ENCODE data around the gene SAP30BP.

The SAP30BP gene

DNA sequence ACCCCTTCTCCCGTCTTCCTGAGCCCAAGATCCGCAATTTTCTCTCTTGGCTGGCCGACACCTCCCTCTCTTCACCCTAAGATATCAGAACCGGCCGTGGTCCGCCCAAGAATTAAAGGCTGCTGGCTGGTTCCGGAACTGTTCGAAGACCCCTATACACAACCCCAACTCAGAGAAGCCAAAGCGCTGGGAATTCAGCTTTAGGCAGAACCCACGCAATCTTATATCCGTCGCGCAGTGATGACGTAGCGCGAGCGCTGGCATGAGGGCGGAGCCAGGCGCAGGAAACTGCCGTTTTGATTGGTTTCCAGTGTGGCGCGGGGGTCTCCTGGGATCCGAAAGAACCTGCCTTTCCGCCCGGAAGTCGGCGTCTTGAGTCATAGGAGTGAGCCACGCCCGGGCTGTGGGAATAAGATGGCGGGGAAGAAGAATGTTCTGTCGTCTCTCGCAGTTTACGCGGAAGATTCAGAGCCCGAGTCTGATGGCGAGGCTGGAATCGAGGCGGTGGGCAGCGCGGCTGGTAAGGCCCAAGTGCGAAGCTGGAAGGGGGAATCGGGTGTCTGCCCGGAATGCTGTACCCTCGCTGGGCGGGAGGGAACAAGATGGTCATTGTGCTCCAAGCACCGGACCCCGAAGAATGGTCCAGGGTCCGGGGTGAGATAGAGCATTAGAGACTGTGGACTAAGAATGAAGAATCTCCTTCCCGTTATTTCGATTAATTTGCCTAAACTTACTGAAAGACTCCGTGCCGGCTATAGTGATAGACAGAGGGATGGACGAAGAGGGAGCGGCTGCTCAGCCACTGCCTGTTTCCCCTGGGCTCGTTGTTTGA is at the start of gene SAP30BP, which contains the start of gene RECQL5:
SAP30BP (plus strand) TSS at position 380 of the 832 bp plus-strand sequence; CDS start at position 415, 35 bp downstream.
RECQL5 (minus strand) TSS at position 196 of the 832 bp plus-strand sequence. CDS start 597 bp downstream, outside the sequence.
- DNase-seq: peak; percentile 99

DNA sequence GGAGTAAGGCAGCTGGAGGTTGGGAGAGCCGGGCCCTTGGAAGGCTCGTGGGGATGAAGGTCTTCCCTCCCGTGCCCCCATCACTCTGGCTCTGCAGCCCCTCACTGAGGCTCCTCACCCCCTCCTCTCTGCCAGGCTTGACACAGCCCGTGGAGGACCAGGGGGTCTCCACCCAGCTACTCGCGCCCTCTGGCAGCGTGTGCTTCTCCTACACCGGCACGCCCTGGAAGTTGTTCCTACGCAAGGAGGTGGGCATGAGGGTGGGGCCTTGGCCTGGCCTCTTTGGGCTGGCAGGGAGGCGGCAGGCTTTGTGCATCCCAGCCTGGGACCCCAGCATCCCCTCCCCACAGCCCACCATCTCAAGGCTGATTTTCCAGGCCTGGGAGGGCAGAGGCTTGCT is 49.5 kb upstream of the SAP30BP start:
- no peak for DNase-seq

DNA sequence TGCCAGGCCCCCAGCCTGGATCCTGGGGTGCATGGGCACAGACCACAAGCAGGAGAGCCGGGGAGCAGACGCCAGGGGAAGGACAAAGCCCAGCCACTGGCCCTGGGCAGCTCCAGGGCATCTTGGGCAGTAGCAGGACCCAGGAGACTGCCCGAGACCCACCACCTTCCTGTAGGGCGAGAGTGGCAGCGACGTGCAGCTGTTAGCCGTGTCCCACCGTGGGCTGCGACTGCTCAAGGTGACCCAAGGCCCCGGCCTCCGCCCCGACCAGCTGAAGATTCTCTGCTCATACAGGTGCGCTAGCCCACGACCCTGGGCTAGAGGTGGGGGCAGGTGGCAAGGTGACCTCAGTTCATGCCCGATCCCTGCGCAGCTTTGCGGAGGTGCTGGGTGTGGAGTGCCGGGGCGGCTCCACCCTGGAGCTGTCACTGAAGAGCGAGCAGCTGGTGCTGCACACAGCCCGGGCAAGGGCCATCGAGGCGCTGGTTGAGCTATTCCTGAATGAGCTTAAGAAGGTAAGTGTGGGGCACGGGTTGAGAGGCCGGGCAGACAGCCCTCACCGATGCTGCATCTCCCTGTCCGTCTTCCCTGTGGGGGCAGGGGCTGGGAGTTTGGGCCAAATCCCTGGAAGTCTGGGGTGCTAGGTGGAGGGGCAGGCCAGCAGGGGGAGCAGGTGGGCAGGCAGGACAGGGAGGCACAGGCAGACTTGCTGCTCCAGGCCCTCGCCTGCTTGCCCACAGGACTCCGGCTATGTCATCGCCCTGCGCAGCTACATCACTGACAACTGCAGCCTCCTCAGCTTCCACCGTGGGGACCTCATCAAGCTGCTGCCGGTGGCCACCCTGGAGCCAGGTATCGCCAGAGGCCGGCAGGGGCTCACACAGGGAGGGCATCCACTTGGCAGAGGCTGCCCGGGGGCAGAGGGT is 47.4 kb upstream of the SAP30BP start:
- no peak for DNase-seq

- DNase-seq: no peak
Observed at GRCh38 chr17:75621489-75621888, 45.6 kb upstream of the SAP30BP start.

DNA sequence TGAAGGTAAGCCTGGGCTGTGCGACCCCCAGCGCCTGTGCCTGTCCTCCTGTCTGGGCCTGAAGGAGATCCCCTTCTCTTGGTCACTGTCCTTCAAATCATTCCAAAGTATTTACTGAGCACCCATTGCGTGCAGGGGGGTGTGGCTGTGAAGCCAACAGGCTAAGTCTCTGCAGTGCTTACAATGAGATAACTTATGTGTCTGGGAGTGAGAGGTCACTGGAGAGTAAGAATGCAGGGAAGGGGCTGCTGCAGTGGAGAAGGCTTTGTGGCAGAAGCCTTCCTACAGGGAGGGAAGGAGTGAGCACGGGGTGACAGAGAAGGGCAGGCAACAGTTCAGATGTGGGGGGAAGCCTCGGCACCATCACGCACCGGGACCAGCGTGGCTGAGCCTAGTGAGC is 45.1 kb upstream of the SAP30BP start:
- DNase-seq: no peak

DNA sequence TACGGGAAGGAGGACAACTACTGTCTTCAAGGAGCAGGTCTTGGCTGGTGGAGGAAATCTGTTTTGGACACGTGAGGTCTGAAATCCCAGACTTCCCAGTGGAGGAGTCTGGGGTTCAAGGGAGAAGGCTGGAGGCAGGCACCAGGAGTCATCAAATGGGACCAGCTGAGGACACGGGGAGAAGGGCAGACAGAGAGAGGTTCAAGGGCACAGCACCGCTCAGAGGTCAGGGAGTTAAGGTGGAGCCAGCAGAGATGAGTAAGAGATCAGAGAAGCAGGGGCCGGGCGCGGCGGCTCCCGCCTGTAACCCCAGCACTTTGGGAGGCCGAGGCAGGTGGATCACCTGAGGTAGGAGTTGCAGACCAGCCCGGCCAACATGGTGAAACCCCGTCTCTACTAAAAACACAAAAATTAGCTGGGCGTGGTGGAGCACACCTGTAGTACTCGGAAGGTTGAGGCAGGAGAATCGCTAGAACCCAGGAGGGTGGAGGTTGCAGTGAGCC is 44.3 kb upstream of the SAP30BP start:
- no peak for DNase-seq

DNA sequence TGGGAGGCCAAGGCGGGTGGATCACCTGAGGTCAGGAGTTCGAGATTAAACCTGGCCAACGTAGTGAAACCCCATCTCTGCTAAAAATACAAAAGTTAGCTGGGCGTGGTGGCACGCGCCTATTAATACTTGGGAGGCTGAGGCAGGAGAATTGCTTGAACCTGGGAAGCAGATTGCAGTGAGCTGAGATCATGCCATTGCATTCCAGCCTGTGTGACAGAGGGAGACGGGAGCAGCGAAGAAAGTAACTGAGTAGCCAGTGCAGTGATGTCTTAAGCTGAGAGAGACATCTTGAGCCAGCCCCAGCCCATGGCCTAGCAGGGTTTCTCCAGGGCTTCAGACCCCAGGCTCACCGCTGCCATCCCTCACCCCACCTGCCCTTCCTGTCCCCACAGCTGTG is 43.8 kb upstream of the SAP30BP start:
- DNase-seq: no peak

DNA sequence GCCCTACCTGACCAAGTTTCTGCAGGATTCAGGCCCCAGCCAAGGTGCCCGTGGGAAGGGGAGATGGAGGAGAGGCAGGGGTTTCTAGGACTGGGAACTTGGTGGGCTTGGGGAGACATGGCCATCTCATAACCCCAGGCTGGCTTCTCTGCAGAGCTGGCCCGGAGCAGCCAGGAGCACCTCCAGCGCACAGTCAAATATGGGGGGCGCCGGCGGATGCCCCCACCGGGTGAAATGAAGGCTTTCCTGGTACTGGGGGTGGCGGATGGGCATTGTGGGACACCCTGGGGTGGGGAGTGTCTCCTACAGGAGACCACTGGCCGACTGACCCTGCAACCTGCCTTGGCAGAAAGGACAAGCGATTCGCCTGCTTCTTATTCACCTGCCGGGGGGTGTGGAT is 43.1 kb upstream of the SAP30BP start:
- no peak for DNase-seq

GRCh38 chr17:75624714-75625345 is 42.3 kb upstream of the SAP30BP start:
- no peak for DNase-seq

- DNase-seq: no peak
Observed at GRCh38 chr17:75625813-75626486, 41.2 kb upstream of the SAP30BP start.

GRCh38 chr17:75626496-75627038 is 40.6 kb upstream of the SAP30BP start:
- DNase-seq: no peak

- no peak for DNase-seq
Observed at GRCh38 chr17:75627094-75627493, 40.0 kb upstream of the SAP30BP start.

DNA sequence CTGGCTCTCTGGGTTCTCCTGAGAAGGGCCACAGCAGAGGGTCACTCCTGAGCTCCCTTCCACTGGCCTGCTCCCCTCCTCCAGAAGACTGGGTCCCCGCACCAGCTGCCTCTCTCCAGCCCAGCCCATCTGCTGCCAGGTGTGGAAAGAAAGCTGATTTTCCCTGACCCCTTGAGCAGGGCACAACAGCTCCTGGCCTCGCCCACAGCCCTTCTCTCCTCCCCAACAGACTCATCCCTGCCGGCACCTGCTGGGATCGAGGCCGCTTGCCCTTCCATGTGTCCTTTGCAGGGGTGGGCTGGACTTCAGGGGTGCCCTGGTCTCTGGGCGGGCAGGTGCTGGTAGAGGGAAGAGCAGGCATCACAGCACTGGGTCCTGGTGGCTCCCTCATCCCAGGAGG is 38.7 kb upstream of the SAP30BP start:
- DNase-seq: no peak

DNA sequence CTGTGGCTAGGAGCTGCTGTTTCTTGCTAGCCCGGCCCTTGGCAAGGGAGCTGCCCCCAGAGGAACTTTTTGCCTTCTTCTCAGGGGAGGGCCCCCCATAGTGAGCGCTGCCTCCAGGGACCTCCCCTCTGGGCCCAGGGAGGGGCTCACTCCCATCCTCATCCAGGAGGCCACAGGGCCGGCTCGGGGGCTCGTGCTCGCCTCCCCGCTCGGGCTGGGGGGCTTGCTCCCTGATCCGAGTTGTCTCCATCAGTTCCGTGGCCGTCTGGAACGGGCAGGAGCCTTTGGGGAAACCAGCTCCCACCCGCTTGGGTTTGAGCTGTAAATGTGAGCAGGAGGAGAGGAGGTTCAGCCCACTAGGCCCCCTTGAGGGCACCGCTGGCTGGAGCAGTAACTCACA is 38.0 kb upstream of the SAP30BP start:
- DNase-seq: no peak

- no peak for DNase-seq
Observed at GRCh38 chr17:75630071-75630917, 36.8 kb upstream of the SAP30BP start.

- DNase-seq: no peak
Observed at GRCh38 chr17:75631353-75631752, 35.8 kb upstream of the SAP30BP start.

- DNase-seq: no peak
Observed at GRCh38 chr17:75632428-75632827, 34.7 kb upstream of the SAP30BP start.

GRCh38 chr17:75632863-75633485 is 34.2 kb upstream of the SAP30BP start, which contains the start of gene SMIM5:
TSS of gene SMIM5 (plus strand) at chr17:75633434. CDS start at chr17:75640202, 6,768 bp downstream.
- peak; percentile 93 for DNase-seq

- peak; percentile 80 for DNase-seq
Observed at GRCh38 chr17:75633486-75634375, 33.4 kb upstream of the SAP30BP start.

All from activated effector memory CD4-positive, alpha-beta T cell treated with anti-CD3 and anti-CD28 coated beads, Interleukin-2, amount 50 U/mL, for 16 hours (primary cell).